CD4-positive, alpha-beta T cell treated with Interleukin-15 for 1 hour (primary cell): ENCODE data around the gene SLC11A1.

Experiments used
- DNase-seq: peaks from one replicate; pipeline ENCODE4 v3.0.0-alpha.2; 2020

SLC11A1 gene

GRCh38 chr2:218366621-218367414 is 15.3 kb upstream of the SLC11A1 start:
- DNase-seq = no peak

DNA sequence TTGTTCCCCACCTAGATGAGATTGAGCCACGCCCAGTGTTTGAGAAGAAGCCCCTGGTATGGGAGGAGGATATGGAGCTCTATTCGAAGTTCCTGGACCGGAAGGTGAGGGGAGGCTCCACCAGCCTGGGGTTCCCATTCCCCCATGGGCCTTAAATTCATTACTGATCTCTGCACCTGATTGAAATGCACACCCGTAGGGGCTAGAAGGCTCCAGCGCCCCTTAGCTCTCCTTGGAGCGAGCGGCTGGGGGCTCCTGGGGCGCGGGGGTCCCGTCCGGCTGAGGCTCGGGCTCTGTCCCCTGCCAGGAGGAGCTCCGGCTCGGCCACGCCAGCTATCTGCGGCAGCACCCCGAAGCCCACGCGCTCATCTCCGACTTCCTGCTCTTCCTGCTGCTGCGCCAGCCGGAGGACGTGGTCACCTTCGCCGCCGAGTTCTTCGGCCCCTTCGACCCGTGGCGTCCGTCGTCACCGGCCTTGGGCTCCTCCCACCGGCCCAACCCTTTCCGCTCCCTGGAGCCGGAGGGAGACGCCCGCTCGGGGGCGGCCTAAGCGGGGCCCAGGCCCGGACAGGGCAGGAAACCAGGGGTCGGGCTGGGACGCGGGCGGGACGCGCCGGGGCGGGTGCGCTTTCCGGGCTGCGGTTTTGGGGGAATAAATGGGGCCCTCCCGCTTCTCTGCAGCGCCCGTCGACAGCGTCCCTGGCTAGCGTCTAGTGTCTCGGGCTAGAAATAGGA is 14.5 kb upstream of the SLC11A1 start:
- DNase-seq = peak; percentile 89

- DNase-seq = no peak
Measured at GRCh38 chr2:218368150-218368528, 13.9 kb upstream of the SLC11A1 start.

GRCh38 chr2:218368621-218369153 is 13.4 kb upstream of the SLC11A1 start:
- DNase-seq = peak; percentile 51

DNA sequence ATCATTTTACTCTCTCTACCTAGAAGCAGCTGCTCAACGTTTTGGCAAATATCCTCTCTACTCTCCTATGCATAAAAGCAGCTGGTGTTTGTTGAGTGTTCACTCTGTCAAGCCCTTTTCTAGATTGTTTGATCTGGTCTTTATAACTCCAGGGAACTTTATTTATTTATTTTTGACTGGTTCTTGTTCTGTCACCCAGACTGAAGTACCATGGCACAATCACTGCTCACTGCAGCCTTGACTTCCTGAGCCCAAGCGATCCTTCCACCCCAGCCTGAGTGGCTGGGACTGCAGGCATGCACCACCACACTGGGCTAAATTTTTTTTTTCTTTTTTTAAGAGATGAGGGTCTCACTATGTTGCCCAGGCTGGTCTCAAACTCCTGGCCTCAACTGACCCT is 12.7 kb upstream of the SLC11A1 start:
- DNase-seq = no peak

GRCh38 chr2:218370410-218371063 is 11.5 kb upstream of the SLC11A1 start:
- DNase-seq = peak; percentile 75

DNA sequence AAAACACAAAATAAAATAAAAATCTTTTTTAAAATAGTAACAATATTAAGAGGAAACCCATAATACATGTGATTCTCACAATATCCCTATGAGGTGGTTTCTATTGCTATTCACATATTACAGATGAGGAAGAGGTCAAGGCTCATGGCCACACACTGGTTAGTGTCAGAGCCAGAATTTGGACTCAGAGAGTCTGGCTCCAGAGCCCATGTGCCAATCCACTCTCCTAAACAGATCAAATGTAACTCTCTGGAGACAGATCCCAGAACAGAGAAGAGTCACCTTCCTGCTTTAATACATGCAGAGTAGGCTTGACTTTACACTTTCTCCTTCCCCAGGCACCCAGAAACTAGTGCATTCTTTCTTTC is 10.1 kb upstream of the SLC11A1 start:
- no peak for DNase-seq

GRCh38 chr2:218374795-218375194 is 7.3 kb upstream of the SLC11A1 start:
- DNase-seq = no peak

DNA sequence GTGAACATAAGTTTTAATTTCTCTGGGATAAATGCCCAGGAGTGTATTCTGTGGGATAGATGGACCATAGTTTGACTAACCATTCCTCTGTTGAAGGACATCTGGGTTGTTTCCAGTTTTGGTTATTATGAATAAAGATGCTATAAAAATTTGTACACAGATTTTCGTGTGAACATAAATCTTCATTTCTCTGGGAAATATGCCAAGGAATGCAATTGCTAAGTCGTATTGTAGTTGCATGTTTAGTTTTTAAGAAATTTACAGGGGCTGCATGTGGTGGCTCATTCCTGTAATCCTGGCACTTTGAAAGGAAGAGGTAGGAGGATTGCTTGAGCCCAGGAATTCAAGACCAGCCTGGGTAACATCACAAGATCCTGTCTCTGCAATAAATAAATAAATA is 6.9 kb upstream of the SLC11A1 start:
- no peak for DNase-seq

DNA sequence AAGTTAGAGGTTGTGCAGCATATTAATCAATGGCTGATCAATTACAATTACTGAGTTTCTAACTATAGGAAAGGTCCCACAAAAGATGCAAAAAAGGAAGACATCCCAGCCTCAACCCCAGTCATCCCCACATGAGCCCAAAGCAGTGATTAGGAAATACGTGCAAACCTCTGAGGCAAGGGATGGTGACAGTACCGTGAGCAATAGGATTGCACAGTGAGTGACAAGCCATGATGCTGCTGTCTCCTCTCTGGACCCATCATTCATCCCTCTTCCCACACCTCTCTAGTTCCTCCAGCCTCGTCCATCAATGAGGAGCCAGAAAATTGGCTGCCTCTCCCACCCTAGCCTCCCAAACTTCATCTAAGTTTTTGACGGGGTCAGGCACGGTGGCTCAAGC is 4.0 kb upstream of the SLC11A1 start:
- DNase-seq = peak; percentile 64

DNA sequence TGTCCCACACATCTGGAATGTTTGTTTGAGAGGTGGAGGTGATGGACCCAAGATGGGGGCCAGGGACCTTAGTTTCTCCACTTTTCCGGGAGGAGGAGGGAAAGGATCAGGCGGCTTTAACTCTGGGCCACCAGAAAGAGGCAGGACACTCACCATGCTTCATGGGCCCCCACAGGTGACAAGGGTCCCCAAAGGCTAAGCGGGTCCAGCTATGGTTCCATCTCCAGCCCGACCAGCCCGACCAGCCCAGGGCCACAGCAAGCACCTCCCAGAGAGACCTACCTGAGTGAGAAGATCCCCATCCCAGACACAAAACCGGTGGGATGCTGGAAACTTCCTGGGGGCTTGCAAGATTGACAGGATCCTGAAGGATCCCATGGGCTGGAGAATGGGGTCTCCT is 712 bp downstream of the SLC11A1 start:
- no peak for DNase-seq

GRCh38 chr2:218383892-218384519 is 1.9 kb downstream of the SLC11A1 start:
- no peak for DNase-seq

GRCh38 chr2:218384975-218385374 is 2.9 kb downstream of the SLC11A1 start:
- no peak for DNase-seq

GRCh38 chr2:218386505-218387368 is 4.7 kb downstream of the SLC11A1 start:
- no peak for DNase-seq

GRCh38 chr2:218387369-218388194 is 5.5 kb downstream of the SLC11A1 start:
- DNase-seq = no peak

- DNase-seq = no peak
Measured at GRCh38 chr2:218389333-218390150, 7.5 kb downstream of the SLC11A1 start.

GRCh38 chr2:218391202-218391601 is 9.1 kb downstream of the SLC11A1 start:
- DNase-seq = no peak

DNA sequence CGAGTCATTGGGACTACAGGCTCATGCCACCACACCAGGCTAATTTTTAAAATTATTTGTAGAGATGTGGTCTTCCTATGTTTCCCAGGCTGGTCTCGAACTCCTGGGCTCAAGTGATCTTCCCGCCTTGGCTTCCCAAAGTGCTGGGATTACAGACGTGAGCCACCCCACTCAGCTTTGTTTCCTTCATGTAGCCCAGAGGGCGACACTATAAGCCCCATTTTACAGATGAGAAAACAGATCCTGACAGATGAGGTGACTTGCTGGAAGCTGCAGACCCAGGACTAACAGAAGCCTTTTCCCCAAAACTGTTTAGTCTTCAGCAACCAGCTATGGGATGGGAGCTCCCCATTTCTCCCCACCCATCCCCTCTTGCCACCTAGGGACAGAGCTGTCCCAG is 10.4 kb downstream of the SLC11A1 start:
- no peak for DNase-seq

- no peak for DNase-seq
Measured at GRCh38 chr2:218392891-218393462, 10.9 kb downstream of the SLC11A1 start.

- no peak for DNase-seq
Measured at GRCh38 chr2:218393750-218394290, 11.7 kb downstream of the SLC11A1 start.
